ENCODE results near the gene BBS7. TPM values are rescaled to one million over a fixed set of nuclear protein-coding genes. Genes with fewer than 3 reads are reported as not detected.

BBS7 gene
- total and polyA plus RNA-seq, 2 of the 13 experiments (the other 11 are each of a cell fraction or from before 2014, with no cell fraction given) = 9.0 to 15.7 TPM

DNA sequence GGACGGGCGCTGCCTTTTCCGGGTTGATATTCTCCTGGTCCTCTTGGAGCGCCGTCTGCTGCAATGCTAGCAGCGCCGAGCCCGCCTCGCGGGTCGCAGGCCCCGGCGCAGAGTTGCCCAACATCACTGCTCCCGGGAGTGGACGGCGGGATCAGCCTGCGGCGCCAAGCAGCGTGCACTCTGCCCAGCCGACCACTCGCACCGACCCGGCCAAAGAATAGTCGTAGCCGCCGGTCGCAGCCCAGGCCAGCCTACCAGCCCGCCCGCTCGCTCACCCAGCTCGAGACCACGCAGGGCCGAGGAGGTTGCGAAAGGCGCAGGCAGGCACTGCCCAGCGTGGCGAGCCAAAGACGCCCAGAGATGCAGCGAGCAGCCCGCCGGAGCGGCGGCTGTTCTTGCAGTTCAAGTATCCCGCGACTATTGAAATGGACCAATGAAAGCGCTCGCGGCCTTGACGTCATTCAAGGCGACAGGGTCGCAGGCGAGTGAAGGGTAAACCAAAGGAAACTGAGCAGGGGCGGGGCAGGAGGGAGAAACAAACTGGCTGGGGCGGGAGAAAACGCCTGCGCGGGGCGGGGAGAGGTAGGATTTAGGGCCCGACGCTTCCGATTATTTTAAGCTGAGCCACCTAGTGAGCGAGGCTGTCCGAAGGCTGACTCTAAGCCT lies 46.6 kb downstream of the BBS7 start, which contains the start of gene CCNA2 (continued):
- TF ChIP-seq, protein P1, sequence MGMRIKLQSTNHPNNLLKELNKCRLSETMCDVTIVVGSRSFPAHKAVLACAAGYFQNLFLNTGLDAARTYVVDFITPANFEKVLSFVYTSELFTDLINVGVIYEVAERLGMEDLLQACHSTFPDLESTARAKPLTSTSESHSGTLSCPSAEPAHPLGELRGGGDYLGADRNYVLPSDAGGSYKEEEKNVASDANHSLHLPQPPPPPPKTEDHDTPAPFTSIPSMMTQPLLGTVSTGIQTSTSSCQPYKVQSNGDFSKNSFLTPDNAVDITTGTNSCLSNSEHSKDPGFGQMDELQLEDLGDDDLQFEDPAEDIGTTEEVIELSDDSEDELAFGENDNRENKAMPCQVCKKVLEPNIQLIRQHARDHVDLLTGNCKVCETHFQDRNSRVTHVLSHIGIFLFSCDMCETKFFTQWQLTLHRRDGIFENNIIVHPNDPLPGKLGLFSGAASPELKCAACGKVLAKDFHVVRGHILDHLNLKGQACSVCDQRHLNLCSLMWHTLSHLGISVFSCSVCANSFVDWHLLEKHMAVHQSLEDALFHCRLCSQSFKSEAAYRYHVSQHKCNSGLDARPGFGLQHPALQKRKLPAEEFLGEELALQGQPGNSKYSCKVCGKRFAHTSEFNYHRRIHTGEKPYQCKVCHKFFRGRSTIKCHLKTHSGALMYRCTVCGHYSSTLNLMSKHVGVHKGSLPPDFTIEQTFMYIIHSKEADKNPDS (CRISPR knock-in tag; IDR thresholded peaks at IDR 0.05) = no peak
- TF ChIP-seq ZNF232 (CRISPR knock-in tag; IDR thresholded peaks at IDR 0.05; ENCODE audit: borderline replicate concordance) = 0 out of 2 replicates have a peak, but pooled peaks have one; percentile 59
- no peak for TF ChIP-seq CCAR2 (optimal IDR thresholded peaks at IDR 0.05; ENCODE audit: low read depth, low read length)
- peak; percentile 46; the same call in 1 of the 2 replicates for TF ChIP-seq ZNF724P (CRISPR knock-in tag; IDR thresholded peaks at IDR 0.05; ENCODE audit: borderline replicate concordance)
- peak; percentile 60; the same call in 1 of the 2 replicates for TF ChIP-seq ZNF441 (CRISPR knock-in tag; IDR thresholded peaks at IDR 0.05; ENCODE audit: borderline replicate concordance)
- TF ChIP-seq GFI1 (CRISPR knock-in tag; IDR thresholded peaks at IDR 0.05; ENCODE audit: borderline replicate concordance) = 0 out of 2 replicates have a peak, but pooled peaks have one; percentile 19
- TF ChIP-seq ATF2 (CRISPR knock-in tag; IDR thresholded peaks at IDR 0.05) = peak; percentile 51; the same call in 1 of the 2 replicates
- TF ChIP-seq HOXD1 (CRISPR knock-in tag; IDR thresholded peaks at IDR 0.05) = peak; percentile 71; the same call in 1 of the 2 replicates
- TF ChIP-seq, protein P2, sequence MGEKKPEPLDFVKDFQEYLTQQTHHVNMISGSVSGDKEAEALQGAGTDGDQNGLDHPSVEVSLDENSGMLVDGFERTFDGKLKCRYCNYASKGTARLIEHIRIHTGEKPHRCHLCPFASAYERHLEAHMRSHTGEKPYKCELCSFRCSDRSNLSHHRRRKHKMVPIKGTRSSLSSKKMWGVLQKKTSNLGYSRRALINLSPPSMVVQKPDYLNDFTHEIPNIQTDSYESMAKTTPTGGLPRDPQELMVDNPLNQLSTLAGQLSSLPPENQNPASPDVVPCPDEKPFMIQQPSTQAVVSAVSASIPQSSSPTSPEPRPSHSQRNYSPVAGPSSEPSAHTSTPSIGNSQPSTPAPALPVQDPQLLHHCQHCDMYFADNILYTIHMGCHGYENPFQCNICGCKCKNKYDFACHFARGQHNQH (CRISPR knock-in tag; IDR thresholded peaks at IDR 0.05) = peak; percentile 44; the same call in 1 of the 2 replicates
- TF ChIP-seq NFYC (CRISPR knock-in tag; IDR thresholded peaks at IDR 0.05) = peak; percentile 96
- TF ChIP-seq ARID4A (CRISPR knock-in tag; IDR thresholded peaks at IDR 0.05; ENCODE audit: borderline replicate concordance) = peak; percentile 100
- no peak for TF ChIP-seq ZNF296 (CRISPR knock-in tag; conservative IDR thresholded peaks at IDR 0.05)
- no peak for TF ChIP-seq SIX4 (CRISPR knock-in tag; IDR thresholded peaks at IDR 0.05)
- peak; percentile 92 for TF ChIP-seq MXD4 (CRISPR knock-in tag; IDR thresholded peaks at IDR 0.05)
- TF ChIP-seq LBX2 (CRISPR knock-in tag; IDR thresholded peaks at IDR 0.05; ENCODE audit: borderline replicate concordance) = 0 out of 2 replicates have a peak, but pooled peaks have one; percentile 43
- no peak for TF ChIP-seq ZNF549 (CRISPR knock-in tag; IDR thresholded peaks at IDR 0.05)
- TF ChIP-seq ZFY (CRISPR knock-in tag; IDR thresholded peaks at IDR 0.05) = peak; percentile 73; the same call in 1 of the 2 replicates
- peak; percentile 42; the same call in 1 of the 2 replicates for TF ChIP-seq PBX3 (CRISPR knock-in tag; IDR thresholded peaks at IDR 0.05; ENCODE audit: borderline replicate concordance)

Measured in HepG2 (cell line).